T47D (cell line): ENCODE data around the gene SPAG17.

Source experiments
- DNase-seq, 2 experiments: peaks; one replicate each; pipeline versions ENCODE4 v3.0.0 to v3.0.0-alpha.2; 2011 to 2012; ENCODE audit warnings: low read depth in 1 of 2, low spot score in 1 of 2
- JUND ChIP-seq: IDR thresholded peaks from 2 replicates; pipeline ENCODE4 v1.6.1; 2012; ENCODE audit warnings: low read depth
- in situ Hi-C: cut with HindIII; loops from 2 replicates; pipeline ENCODE4 v1.10.0; 2016; ENCODE audit warnings: low sequenced_read_pairs, low pct_unique_long_range_greater_than_20kb

SPAG17 gene

GRCh38 chr1:118202076-118202608, 17.1 kb upstream of the SPAG17 start:
- TF ChIP-seq JUND = no peak
- DNase-seq = no peak
- in situ Hi-C loops = no loop called here

GRCh38 chr1:118201524-118201923, 16.5 kb upstream of the SPAG17 start:
- no peak for TF ChIP-seq JUND
- in situ Hi-C loops = no loop called here
- DNase-seq = no peak

- in situ Hi-C loops = no loop called here
- no peak for DNase-seq
- no peak for TF ChIP-seq JUND
Measured at GRCh38 chr1:118200836-118201235, 15.8 kb upstream of the SPAG17 start.

GRCh38 chr1:118190561-118190960, 5.5 kb upstream of the SPAG17 start:
- in situ Hi-C loops = no loop called here
- DNase-seq = no peak
- TF ChIP-seq JUND = no peak

GRCh38 chr1:118189564-118189963, 4.5 kb upstream of the SPAG17 start:
- no peak for DNase-seq
- in situ Hi-C loops = no loop called here
- no peak for TF ChIP-seq JUND

- no peak for DNase-seq
- in situ Hi-C loops = no loop called here
- TF ChIP-seq JUND = no peak
Measured at GRCh38 chr1:118188411-118188810, 3.4 kb upstream of the SPAG17 start.

GRCh38 chr1:118186026-118186425, 998 bp upstream of the SPAG17 start:
- no peak for TF ChIP-seq JUND
- no peak for DNase-seq
- in situ Hi-C loops = no loop called here

GRCh38 chr1:118184739-118185083, 317 bp downstream of the SPAG17 start:
- no peak for TF ChIP-seq JUND
- in situ Hi-C loops = no loop called here
- no peak for DNase-seq

GRCh38 chr1:118183586-118183985, 1.4 kb downstream of the SPAG17 start:
- no peak for TF ChIP-seq JUND
- in situ Hi-C loops = no loop called here
- DNase-seq = no peak

- TF ChIP-seq JUND = no peak
- DNase-seq = no peak
- in situ Hi-C loops = no loop called here
Measured at GRCh38 chr1:118177998-118178397, 7.0 kb downstream of the SPAG17 start.

- in situ Hi-C loops = no loop called here
- no peak for TF ChIP-seq JUND
- no peak for DNase-seq
Measured at GRCh38 chr1:118169016-118169415, 16.0 kb downstream of the SPAG17 start.

GRCh38 chr1:118160806-118161205, 24.2 kb downstream of the SPAG17 start:
- TF ChIP-seq JUND = no peak
- no peak for DNase-seq
- in situ Hi-C loops = no loop called here

- no peak for TF ChIP-seq JUND
- in situ Hi-C loops = no loop called here
- DNase-seq = no peak
Measured at GRCh38 chr1:118159569-118159968, 25.5 kb downstream of the SPAG17 start.

- TF ChIP-seq JUND = no peak
- in situ Hi-C loops = no loop called here
- no peak for DNase-seq
Measured at GRCh38 chr1:118158924-118159323, 26.1 kb downstream of the SPAG17 start.

- no peak for DNase-seq
- no peak for TF ChIP-seq JUND
- in situ Hi-C loops = no loop called here
Measured at GRCh38 chr1:118157506-118157905, 27.5 kb downstream of the SPAG17 start.
